Endothelial cell of umbilical vein (primary cell): ENCODE data around the gene CDC42EP4. TPM values are rescaled to one million over a fixed set of nuclear protein-coding genes. Genes with fewer than 3 reads are reported as not detected.

Experiments
- BruUV-seq: library from RNA; stranded (reverse); fragments of 400-500 nt; replicated peaks from 2 replicates; lab custom pipeline; 2021; lab: Mats Ljungman, UMichigan
- CTCF ChIA-PET: fragments of 300-600, 350-600 bp; sonication (Branson Sonifier 250); formaldehyde crosslinking; loops from one replicate; lab custom pipeline; 2021; ENCODE audit warnings: antibody characterized with exemption, inconsistent platforms; lab: Charles Lee
- POLR2A ChIA-PET: fragments of 300-600, 350-600 bp; sonication (Branson Sonifier 250); formaldehyde crosslinking; loops from one replicate; lab custom pipeline; 2021; ENCODE audit warnings: antibody characterized with exemption, inconsistent platforms; lab: Charles Lee
- DNase-seq: peaks from one replicate; pipeline ENCODE4 v3.0.0-alpha.2; 2011; ENCODE audit warnings: low read depth, low spot score
- FAIRE-seq: peaks from 2 replicates; lab custom pipeline; 2011; peaks lifted over from hg19 to GRCh38; lab: Jason Lieb, UNC
- H2AFZ ChIP-seq: 2 replicates; pipeline ENCODE4 v1.6.0; 2012; ENCODE audit warnings: low read depth, low read length, control low read depth, inconsistent platforms
- H3K27ac ChIP-seq: 2 replicates; pipeline ENCODE4 v1.5.1; 2011; ENCODE audit warnings: low read depth, mild to moderate bottlenecking, control low read depth, low read length, moderate library complexity; ENCODE audit not compliant: insufficient read depth
- H3K27me3 ChIP-seq, 2 experiments: 2 replicates each; pipeline versions ENCODE4 v1.6.0 to v1.6.1; 2011; ENCODE audit warnings: low read length in 2 of 2, mixed read lengths in 1 of 2; ENCODE audit not compliant: control insufficient read depth in 2 of 2, insufficient read depth in 2 of 2
- H3K36me3 ChIP-seq, 2 experiments: 2 replicates in 1 of 2; 3 replicates in 1 of 2; pipeline ENCODE4 v1.5.1; 2011; ENCODE audit warnings: low read length in 2 of 2, mild to moderate bottlenecking in 1 of 2, moderate library complexity in 1 of 2; ENCODE audit not compliant: control insufficient read depth in 2 of 2, insufficient read depth in 2 of 2; ENCODE audit errors: extremely low read depth in 1 of 2
- H3K4me1 ChIP-seq: 3 replicates; pipeline ENCODE4 v1.5.1; 2011; ENCODE audit warnings: mild to moderate bottlenecking, low read length; ENCODE audit not compliant: control insufficient read depth, insufficient read depth; ENCODE audit errors: extremely low read depth
- H3K4me2 ChIP-seq: 2 replicates; pipeline ENCODE4 v1.6.1; 2011; ENCODE audit warnings: low read length, control low read depth, mixed read lengths; ENCODE audit not compliant: insufficient read depth
- H3K4me3 ChIP-seq, 3 experiments: fragments of 200-600 bp in 1 of 3; sonication (generic), shearing (Covaris generic) in 1 of 3; replicated peaks in 1 of 3; 2 replicates each; pipeline ENCODE4 v1.5.1; 2011 to 2016; ENCODE audit warnings: control low read depth in 3 of 3, low read length in 3 of 3, mild to moderate bottlenecking in 2 of 3, inconsistent platforms in 1 of 3, low read depth in 1 of 3, moderate library complexity in 1 of 3; ENCODE audit not compliant: insufficient read depth in 1 of 3
- H3K79me2 ChIP-seq: 2 replicates; pipeline ENCODE4 v1.6.0; 2012; ENCODE audit warnings: low read length, inconsistent platforms; ENCODE audit not compliant: control insufficient read depth, insufficient read depth
- H3K9ac ChIP-seq: replicated peaks from 2 replicates; pipeline ENCODE3; 2011; ENCODE audit warnings: low read length, control low read depth; ENCODE audit not compliant: insufficient read depth; ENCODE audit errors: extremely low read depth
- H3K9me1 ChIP-seq: replicated peaks from 3 replicates; pipeline ENCODE4 v1.6.0; 2011; ENCODE audit warnings: mild to moderate bottlenecking, low read length; ENCODE audit not compliant: control insufficient read depth, insufficient read depth; ENCODE audit errors: extremely low read depth
- H3K9me3 ChIP-seq: replicated peaks from 2 replicates; pipeline ENCODE4 v1.5.1; 2012; ENCODE audit warnings: low read length, inconsistent platforms; ENCODE audit not compliant: control insufficient read depth, insufficient read depth
- H4K20me1 ChIP-seq: replicated peaks from 2 replicates; pipeline ENCODE3; 2011; ENCODE audit warnings: mild to moderate bottlenecking, low read length; ENCODE audit not compliant: control insufficient read depth, insufficient read depth; ENCODE audit errors: extremely low read depth
- CTCF ChIP-seq, 2 donors: IDR thresholded peaks; 1 replicate in 1 of 2; 2 replicates in 1 of 2; pipeline ENCODE4 v1.5.1; 2011; ENCODE audit warnings: low read length in 2 of 2, mild to moderate bottlenecking in 2 of 2, moderate library complexity in 2 of 2, control low read depth in 1 of 2, inconsistent platforms in 1 of 2, low read depth in 1 of 2; ENCODE audit not compliant: insufficient read depth in 1 of 2; ENCODE audit errors: extremely low read depth in 1 of 2
- EZH2 ChIP-seq: IDR thresholded peaks from 2 replicates; pipeline ENCODE4 v1.6.1; 2012; ENCODE audit warnings: borderline replicate concordance, low read depth, mild to moderate bottlenecking, moderate library complexity, low read length, inconsistent platforms; ENCODE audit not compliant: severe bottlenecking
- FOS ChIP-seq: IDR thresholded peaks from 2 replicates; pipeline ENCODE4 v1.6.1; 2011; ENCODE audit warnings: mild to moderate bottlenecking, low read length, moderate library complexity, borderline replicate concordance; ENCODE audit not compliant: insufficient read depth
- GATA2 ChIP-seq: IDR thresholded peaks from 2 replicates; pipeline ENCODE4 v1.7.0; 2011; ENCODE audit warnings: low read depth, mild to moderate bottlenecking, moderate library complexity, mixed read lengths, low read length; ENCODE audit not compliant: insufficient read length, insufficient read depth
- JUN ChIP-seq: IDR thresholded peaks from 2 replicates; pipeline ENCODE4 v1.6.1; 2011; ENCODE audit warnings: borderline replicate concordance, low read depth; ENCODE audit not compliant: insufficient read length, insufficient read depth
- MAX ChIP-seq: IDR thresholded peaks from 2 replicates; pipeline ENCODE4 v1.6.1; 2011; ENCODE audit not compliant: insufficient read depth, insufficient read length
- MYC ChIP-seq: IDR thresholded peaks from one replicate; pipeline ENCODE4 v1.6.1; 2011; ENCODE audit warnings: mild to moderate bottlenecking, low read depth, low read length
- POLR2A ChIP-seq: IDR thresholded peaks from 2 replicates; pipeline ENCODE4 v1.6.1; 2012; ENCODE audit warnings: low read depth, mild to moderate bottlenecking, control low read depth, low read length
- POLR2AphosphoS5 ChIP-seq: IDR thresholded peaks from 2 replicates; pipeline ENCODE4 v1.6.1; 2012; ENCODE audit warnings: low read depth, mild to moderate bottlenecking, control low read depth, low read length, moderate library complexity; ENCODE audit not compliant: insufficient read depth
- dilution Hi-C: fragments of 300-500 bp; cut with MboI; formaldehyde crosslinking; loops from one replicate; pipeline ENCODE4 v1.15.0; 2019; ENCODE audit warnings: low sequenced_read_pairs; ENCODE audit not compliant: extremely low pct_ligation_motif_present
- intact Hi-C: fragments of 100-400 bp; cut with micrococcal nuclease; formaldehyde crosslinking; loops from one replicate; pipeline ENCODE4 v1.10.0; 2022
- polyA plus RNA-seq, 4 experiments: library from polyadenylated mRNA; depleted of rRNA in 3 of 4; stranded (reverse) in 3 of 4; unstranded in 1 of 4; fragments of >200 nt; gene quantifications; 2 replicates each; pipeline versions ENCODE4 v1.2.1 to v1.2.3, GENCODE V29; 2011 to 2012; ENCODE audit warnings: missing spikeins in 1 of 4
- total RNA-seq: library from RNA; stranded (reverse); gene quantifications from 2 replicates; pipeline ENCODE4 v1.2.3, GENCODE V29; 2021

CDC42EP4 gene
- total and polyA plus RNA-seq, 2 donors (not counting 3 experiments of a cell fraction or from before 2014, with no cell fraction given): 11.4 to 19.6 TPM

DNA sequence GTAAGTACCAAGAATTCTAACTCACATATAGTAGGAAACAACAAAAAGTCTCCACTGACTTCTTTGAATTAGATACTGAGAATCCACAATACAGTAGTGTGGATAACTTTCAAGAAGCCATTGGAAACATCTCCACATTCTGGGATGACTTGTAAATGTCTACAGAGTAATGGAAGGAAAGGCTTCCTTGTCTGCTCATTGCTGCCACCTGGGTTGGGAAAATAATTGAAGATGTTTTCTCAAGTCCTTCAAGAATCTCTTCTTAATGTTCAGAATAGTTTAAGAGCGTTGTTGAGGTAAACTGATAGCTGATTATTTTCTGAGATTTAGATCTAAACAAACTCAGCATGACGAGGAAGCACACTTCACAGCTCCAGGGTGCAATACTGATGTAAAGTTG lies 64.1 kb downstream of the CDC42EP4 start:
- no peaks in the 10 kb centered on the region for H3K27me3 ChIP-seq
- no peaks in the 10 kb centered on the region for H3K9me1 ChIP-seq
- no peaks in the 10 kb centered on the region for H3K79me2 ChIP-seq
- no TSS peak for BruUV-seq
- no peak overlapping the region for H3K27ac ChIP-seq
- intact Hi-C loops: loop anchor here (1.0 kb wide), 2 partner anchors 56 to 520 kb away; no protein-coding TSS in a partner anchor
- FAIRE-seq (no peak), DNase-seq (peak; percentile 29)
- H3K36me3 ChIP-seq: peaks cover 0 to 5% of the 10 kb centered on the region in 2 experiments
- H3K9ac ChIP-seq: no peak overlapping the region
- ChIA-PET POLR2A (no interaction called here), CTCF (interaction anchor here (1.1 to 7.4 kb wide), 6 partner anchors 9 to 691 kb away, joined by 3 to 73 read pairs (median 11); a partner anchor contains a TSS)
- no peaks in the 10 kb centered on the region for H3K9me3 ChIP-seq
- H3K4me1 ChIP-seq: no peaks in the 10 kb centered on the region
- H3K4me2 ChIP-seq: no peak overlapping the region
- no peak overlapping the region for H3K4me3 ChIP-seq
- no peaks in the 10 kb centered on the region for H4K20me1 ChIP-seq
- no peak for TF ChIP-seq POLR2AphosphoS5
- TF ChIP-seq GATA2: no peak
- TF ChIP-seq EZH2: no peak
- TF ChIP-seq JUN: no peak
- TF ChIP-seq POLR2A: no peak
- TF ChIP-seq MAX: no peak
- no peak for TF ChIP-seq CTCF (IDR thresholded peaks at IDR 0.05; ENCODE audit: extremely low read depth in 1 of 2, insufficient read depth in 1 of 2, low read depth in 1 of 2, low read length in 2 of 2)
- no peak for TF ChIP-seq FOS
- TF ChIP-seq MYC: no peak
- dilution Hi-C loops: no loop called here
- no peak overlapping the region for H2AFZ ChIP-seq
